Loucy (cell line): ENCODE measurements around the gene ZDHHC4.
"Not testable (repeated sequence)": the region's sequence is repeated elsewhere in the genome, so short reads cannot be mapped to it uniquely, and the experiment has no call there.

Source experiments
- H2AFZ ChIP-seq: fragments of 200-600 bp; sonication (generic); 2 replicates; pipeline ENCODE4 v1.6.0; 2016; ENCODE audit warnings: antibody characterized with exemption, mild to moderate bottlenecking, low read length, moderate library complexity
- H3F3A ChIP-seq: fragments of 200-600 bp; 2 replicates; pipeline ENCODE4 v1.6.0; 2016; ENCODE audit warnings: antibody characterized with exemption, low read depth, mild to moderate bottlenecking
- H3K27me3 ChIP-seq: fragments of 200-600 bp; sonication (generic); 2 replicates; pipeline ENCODE4 v1.6.1; 2014; ENCODE audit warnings: low read length, mild to moderate bottlenecking; ENCODE audit not compliant: insufficient read depth, poor library complexity, severe bottlenecking
- H3K36me3 ChIP-seq: fragments of 200-600 bp; sonication (generic); 2 replicates; pipeline ENCODE4 v1.6.1; 2016; ENCODE audit warnings: low read length; ENCODE audit not compliant: insufficient read depth
- H3K4me1 ChIP-seq: fragments of 200-600 bp; sonication (generic); 2 replicates; pipeline ENCODE4 v1.5.1; 2014; ENCODE audit warnings: low read length, mild to moderate bottlenecking; ENCODE audit not compliant: insufficient read depth, poor library complexity, severe bottlenecking
- H3K4me2 ChIP-seq: fragments of 200-600 bp; sonication (generic); 2 replicates; pipeline ENCODE4 v1.6.0; 2014; ENCODE audit warnings: antibody characterized with exemption, low read length, low read depth, mild to moderate bottlenecking; ENCODE audit not compliant: poor library complexity, severe bottlenecking
- H3K4me3 ChIP-seq: fragments of 200-600 bp; sonication (generic); 2 replicates; pipeline ENCODE4 v1.5.1; 2014; ENCODE audit warnings: low read length, mild to moderate bottlenecking, mixed read lengths; ENCODE audit not compliant: poor library complexity, severe bottlenecking
- H3K79me2 ChIP-seq: fragments of 200-600 bp; sonication (generic); 2 replicates; pipeline ENCODE4 v1.6.1; 2014; ENCODE audit warnings: low read length; ENCODE audit not compliant: insufficient read depth
- H3K9ac ChIP-seq: fragments of 200-600 bp; sonication (generic); 2 replicates; pipeline ENCODE4 v1.6.0; 2014; ENCODE audit warnings: mild to moderate bottlenecking, low read depth, low read length, moderate library complexity; ENCODE audit not compliant: poor library complexity, severe bottlenecking
- H3K9me2 ChIP-seq: fragments of 200-600 bp; sonication (generic); replicated peaks from 2 replicates; pipeline ENCODE4 v1.6.1; 2016; ENCODE audit warnings: low read depth, low read length, mixed read lengths
- H3K9me3 ChIP-seq: fragments of 200-600 bp; sonication (generic); 2 replicates; pipeline ENCODE4 v1.6.1; 2014; ENCODE audit warnings: mild to moderate bottlenecking, antibody characterized with exemption, low read length, low read depth; ENCODE audit not compliant: insufficient read depth
- H4K20me1 ChIP-seq: fragments of 200-600 bp; sonication (generic); 2 replicates; pipeline ENCODE4 v1.6.0; 2014; ENCODE audit warnings: antibody characterized with exemption, low read length, mild to moderate bottlenecking; ENCODE audit not compliant: insufficient read depth, poor library complexity, severe bottlenecking
- EZH2phosphoT487 ChIP-seq: fragments of 200-600 bp; IDR thresholded peaks from 2 replicates; pipeline ENCODE4 v1.6.1; 2018; ENCODE audit warnings: antibody characterized with exemption, mild to moderate bottlenecking, moderate library complexity, borderline replicate concordance
- TF ChIP-seq, protein P1 (sequence below): fragments of 200-600 bp; sonication (generic); conservative IDR thresholded peaks from 2 replicates; pipeline ENCODE4 v1.5.1; 2014; ENCODE audit warnings: mild to moderate bottlenecking, antibody characterized with exemption, low read length

Gene ZDHHC4

GRCh38 chr7:6579446-6579845 is 2.2 kb downstream of the ZDHHC4 start:
- peaks cover 8% of the 10 kb centered on the region; the same call in 1 of the 2 replicates for H3K36me3 ChIP-seq
- peaks cover 12% of the 10 kb centered on the region for H3K4me1 ChIP-seq
- no peak overlapping the region for H3K9ac ChIP-seq
- no peak overlapping the region for H3K4me2 ChIP-seq
- 0 out of 2 replicates have a peak, but pooled peaks cover 12% of the 10 kb centered on the region for H3K79me2 ChIP-seq
- H2AFZ ChIP-seq: no peak overlapping the region
- H3K9me3 ChIP-seq: no peaks in the 10 kb centered on the region
- H3K9me2 ChIP-seq: no peaks in the 10 kb centered on the region
- H3K4me3 ChIP-seq: no peak overlapping the region
- H3F3A ChIP-seq: no peaks in the 10 kb centered on the region; the same call in 1 of the 2 replicates
- TF ChIP-seq, protein P1, sequence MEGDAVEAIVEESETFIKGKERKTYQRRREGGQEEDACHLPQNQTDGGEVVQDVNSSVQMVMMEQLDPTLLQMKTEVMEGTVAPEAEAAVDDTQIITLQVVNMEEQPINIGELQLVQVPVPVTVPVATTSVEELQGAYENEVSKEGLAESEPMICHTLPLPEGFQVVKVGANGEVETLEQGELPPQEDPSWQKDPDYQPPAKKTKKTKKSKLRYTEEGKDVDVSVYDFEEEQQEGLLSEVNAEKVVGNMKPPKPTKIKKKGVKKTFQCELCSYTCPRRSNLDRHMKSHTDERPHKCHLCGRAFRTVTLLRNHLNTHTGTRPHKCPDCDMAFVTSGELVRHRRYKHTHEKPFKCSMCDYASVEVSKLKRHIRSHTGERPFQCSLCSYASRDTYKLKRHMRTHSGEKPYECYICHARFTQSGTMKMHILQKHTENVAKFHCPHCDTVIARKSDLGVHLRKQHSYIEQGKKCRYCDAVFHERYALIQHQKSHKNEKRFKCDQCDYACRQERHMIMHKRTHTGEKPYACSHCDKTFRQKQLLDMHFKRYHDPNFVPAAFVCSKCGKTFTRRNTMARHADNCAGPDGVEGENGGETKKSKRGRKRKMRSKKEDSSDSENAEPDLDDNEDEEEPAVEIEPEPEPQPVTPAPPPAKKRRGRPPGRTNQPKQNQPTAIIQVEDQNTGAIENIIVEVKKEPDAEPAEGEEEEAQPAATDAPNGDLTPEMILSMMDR: peak; percentile 44
- TF ChIP-seq EZH2phosphoT487: no peak
- H3K27me3 ChIP-seq: no peaks in the 10 kb centered on the region
- no peaks in the 10 kb centered on the region for H4K20me1 ChIP-seq

GRCh38 chr7:6585746-6586432 is 8.6 kb downstream of the ZDHHC4 start:
- Histone ChIP-seq H3K4me1 (peaks cover 11% of the 10 kb centered on the region), H3K36me3 (peaks cover 15% of the 10 kb centered on the region; the same call in 1 of the 2 replicates)
- not testable (repeated sequence) for H3K4me2 ChIP-seq, H3K4me3 ChIP-seq, H3K9ac ChIP-seq, H3K9me3 ChIP-seq, H3K79me2 ChIP-seq, H2AFZ ChIP-seq, H3F3A ChIP-seq, H3K27me3 ChIP-seq, H3K9me2 ChIP-seq, H4K20me1 ChIP-seq

DNA sequence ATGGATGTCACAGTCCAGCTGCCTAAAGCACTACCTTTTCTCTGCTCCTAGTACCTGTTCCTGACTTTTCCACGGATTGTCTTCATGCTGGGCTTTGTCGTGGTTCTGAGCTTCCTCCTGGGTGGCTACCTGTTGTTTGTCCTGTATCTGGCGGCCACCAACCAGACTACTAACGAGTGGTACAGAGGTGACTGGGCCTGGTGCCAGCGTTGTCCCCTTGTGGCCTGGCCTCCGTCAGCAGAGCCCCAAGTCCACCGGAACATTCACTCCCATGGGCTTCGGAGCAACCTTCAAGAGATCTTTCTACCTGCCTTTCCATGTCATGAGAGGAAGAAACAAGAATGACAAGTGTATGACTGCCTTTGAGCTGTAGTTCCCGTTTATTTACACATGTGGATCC is 11.3 kb downstream of the ZDHHC4 start:
- Histone ChIP-seq H3K4me1 (peaks cover 18% of the 10 kb centered on the region), H3K4me2 (no peak overlapping the region), H3K79me2 (peaks cover 35% of the 10 kb centered on the region), H3K9me3 (no peaks in the 10 kb centered on the region), H2AFZ (no peak overlapping the region), H3K36me3 (peaks cover 14% of the 10 kb centered on the region; the same call in 1 of the 2 replicates), H4K20me1 (peaks cover 15% of the 10 kb centered on the region), H3K9me2 (no peaks in the 10 kb centered on the region), H3K27me3 (no peaks in the 10 kb centered on the region), H3F3A (no peaks in the 10 kb centered on the region), H3K4me3 (no peak overlapping the region), H3K9ac (no peak overlapping the region)
- no peak for TF ChIP-seq EZH2phosphoT487
- TF ChIP-seq, protein P1: no peak
